Stimulated activated CD8-positive, alpha-beta memory T cell treated with anti-CD3 and anti-CD28 coated beads, Interleukin-4, amount 100 ng/mL, for 24 hours (primary cell): ENCODE measurements around the gene NOP56.
"Not testable (repeated sequence)": the region's sequence is repeated elsewhere in the genome, so short reads cannot be mapped to it uniquely, and the experiment has no call there.

Experiments used
- DNase-seq: peaks from one replicate; pipeline ENCODE4 v3.0.0-alpha.2; 2020; ENCODE audit warnings: low read depth

Gene NOP56

DNA sequence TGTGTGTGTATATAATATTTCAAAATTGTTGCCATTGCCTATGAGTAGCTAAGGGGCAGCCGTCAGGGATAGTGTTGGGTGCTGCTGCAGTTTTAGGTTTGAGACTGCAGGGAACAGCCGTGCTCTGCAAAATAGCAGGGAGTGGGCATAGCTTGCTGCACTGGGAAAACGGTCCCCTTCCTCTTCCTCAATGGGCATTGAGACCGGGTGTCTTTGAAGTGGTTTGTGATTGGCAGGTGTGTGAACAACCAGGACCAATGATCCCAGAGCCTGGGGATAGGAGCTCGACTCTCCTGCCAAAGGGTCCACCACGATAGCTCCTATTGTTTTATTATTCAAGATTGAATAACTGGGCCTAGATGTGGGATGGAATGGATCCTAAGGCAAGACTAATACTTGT, 35.1 kb downstream of the NOP56 start:
- no peak for DNase-seq

DNA sequence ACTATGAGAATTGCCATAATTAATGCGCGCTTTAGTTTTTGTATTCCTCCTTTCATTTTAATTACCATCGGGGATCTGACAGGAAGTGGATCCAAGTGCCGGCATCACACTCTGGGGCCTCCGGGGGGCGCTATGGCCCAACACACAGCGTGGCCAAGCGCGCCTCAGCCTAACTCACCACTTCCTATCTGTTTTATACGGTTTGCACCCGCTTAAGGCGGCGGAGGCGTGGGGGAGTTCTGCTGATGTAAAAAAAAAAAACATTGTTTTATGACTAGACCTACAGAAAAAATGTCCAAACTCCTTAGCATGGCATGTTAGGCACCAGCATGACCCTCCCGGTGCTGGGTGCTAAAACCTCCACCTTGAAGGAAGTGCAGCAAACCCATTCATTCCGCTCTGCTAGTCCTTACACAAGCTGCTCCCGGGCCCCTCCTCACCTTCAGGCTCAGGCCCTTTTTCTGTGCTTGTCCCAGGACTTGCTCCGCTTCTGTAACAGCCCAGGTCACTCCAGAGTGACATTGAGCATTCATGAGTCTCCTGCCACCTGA, 35.7 kb downstream of the NOP56 start:
- peak; percentile 68 for DNase-seq

DNA sequence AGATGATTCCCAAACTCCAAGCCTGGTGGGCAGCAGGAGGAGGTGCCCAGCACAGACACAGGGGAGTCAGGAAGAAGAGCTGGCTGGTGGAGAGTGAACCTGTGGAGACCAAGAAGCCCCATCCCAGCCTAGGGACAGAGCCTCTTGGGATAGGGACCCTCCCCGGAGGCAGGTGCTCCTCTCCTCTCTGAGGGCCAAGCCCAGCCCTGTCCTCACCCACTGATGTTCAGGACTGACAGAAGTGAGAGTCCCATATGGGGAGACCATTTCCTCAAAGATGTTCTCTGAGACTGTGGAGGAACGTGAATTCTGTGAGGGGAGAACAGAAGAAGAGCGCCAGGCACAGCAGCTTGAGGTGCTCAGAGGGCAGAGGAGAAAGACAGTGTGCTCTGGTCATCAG, 37.8 kb downstream of the NOP56 start:
- DNase-seq: no peak

DNA sequence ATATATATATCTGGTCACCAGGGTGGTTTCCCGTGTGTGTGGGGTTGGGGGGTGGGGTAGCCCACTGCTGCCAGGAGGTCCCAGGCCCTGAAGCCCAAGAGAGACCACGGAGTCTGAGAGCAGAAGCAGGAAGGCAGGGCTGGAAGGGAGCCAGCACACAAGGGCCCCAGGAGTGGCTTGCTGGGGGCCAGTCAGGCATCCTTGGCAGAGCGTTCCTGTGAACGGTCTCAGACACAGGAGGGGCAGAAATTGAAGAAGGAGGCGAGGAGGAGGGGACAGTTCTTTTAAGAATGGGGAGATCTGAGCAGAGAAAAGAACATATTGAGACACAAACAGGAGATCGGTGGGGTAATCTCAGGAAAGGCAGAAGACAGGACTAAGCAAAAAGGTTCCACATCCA, 38.3 kb downstream of the NOP56 start:
- no peak for DNase-seq

DNA sequence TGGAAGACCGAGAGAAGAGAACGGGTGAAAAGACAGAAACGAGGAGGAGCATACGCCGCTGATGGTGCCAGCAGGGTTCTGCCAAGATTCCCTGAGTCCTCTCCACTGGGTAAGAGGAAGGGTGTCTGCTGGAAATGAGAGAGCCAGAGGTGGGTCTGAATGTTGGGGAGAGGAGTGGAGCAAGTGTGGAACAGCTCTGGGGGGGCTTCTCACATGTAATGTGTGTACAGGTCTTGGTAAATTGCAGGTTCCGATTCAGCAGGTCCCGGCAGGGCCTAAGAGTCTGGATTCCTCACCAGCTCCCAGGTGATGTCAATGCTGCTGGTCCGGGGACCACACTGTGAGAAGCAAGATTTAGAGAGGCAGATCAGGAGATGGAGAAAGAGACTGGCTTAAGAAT, 38.7 kb downstream of the NOP56 start:
- DNase-seq: no peak

DNA sequence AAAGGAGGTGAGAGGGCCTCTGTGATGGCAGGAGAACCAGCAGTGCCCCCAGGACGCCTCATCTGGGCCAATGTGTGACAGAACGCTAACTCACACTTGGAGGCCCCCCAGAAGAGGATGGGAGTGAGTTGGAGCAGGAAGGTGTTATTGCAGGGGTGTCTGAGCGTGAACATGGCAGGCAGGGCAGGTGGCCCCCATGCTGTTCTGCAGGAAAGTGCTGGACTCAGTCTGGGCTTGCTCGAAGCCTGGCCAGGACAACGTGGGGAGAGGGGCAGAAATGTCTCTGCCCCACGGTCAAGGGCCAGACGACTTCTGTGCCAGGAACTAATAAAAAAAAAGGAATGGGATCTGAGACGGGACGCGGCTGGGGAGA, 39.2 kb downstream of the NOP56 start:
- DNase-seq: no peak

DNA sequence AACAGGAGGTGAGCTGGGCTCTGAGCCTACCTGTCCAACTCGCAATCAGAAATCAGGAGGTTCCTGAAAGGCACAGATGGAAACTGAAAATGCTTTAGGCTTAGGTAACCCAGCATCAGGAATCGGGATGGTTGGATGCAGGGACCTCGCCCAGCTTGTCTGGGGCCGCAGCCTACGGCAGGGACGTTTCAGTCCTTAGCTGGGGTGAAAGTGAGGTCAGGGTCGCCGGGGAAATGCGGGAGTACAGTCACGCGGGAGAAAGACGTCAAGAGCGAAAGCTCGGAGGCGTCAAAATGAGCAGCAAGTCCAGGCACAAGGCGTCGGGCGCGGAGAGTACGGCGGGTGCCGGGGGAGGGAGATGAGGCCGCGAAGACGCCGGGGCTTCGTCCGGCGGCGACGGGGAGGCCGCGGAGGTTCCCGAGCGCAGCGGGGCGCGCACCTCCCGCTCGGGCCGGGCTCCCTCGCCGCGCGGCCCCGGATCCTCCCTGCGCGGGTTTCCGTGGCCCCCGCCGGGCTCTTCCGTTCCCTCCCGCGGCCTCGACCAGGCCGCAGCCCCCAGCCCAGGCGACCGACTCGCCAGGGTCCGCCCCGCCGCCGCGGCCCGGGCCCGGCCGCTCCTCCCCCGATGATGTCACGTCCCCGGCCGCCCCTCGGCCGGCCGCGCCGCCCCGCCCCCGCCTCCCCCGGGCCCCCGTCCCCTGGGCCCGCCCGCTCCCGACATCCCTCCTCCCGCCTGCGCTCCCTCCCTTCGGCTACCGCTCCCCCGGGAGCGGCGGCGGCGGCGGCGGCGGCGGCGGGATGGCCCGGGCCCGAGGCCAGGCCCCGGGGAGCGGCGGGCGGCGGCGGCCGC, 39.8 kb downstream of the NOP56 start, which contains the start of gene EBF4:
Gene EBF4 (plus strand): TSS at position 745 of the 850 bp plus-strand sequence. CDS start 866 bp downstream, outside the sequence.
- DNase-seq: no peak

DNA sequence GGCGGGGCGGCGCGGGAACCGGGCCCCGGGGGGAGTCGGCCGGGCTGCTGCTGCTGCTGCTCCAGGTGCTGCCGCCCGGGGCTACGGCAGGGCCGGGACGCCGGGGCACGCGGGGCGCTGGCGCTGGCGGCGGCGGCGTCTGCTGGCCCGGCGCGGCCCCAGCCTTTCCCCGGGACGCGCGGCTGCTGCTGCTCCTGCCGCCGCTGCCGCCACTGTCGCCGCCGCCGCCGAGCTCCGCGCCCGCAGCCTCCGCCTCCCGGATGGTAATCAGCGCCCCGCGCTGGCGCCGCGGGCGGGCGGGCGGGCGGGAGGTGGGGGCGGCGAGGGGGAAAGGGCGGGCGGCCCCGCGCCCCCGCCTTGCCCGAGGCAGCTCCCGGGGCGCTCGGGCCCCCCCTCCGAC, 40.5 kb downstream of the NOP56 start:
- DNase-seq: no peak

DNA sequence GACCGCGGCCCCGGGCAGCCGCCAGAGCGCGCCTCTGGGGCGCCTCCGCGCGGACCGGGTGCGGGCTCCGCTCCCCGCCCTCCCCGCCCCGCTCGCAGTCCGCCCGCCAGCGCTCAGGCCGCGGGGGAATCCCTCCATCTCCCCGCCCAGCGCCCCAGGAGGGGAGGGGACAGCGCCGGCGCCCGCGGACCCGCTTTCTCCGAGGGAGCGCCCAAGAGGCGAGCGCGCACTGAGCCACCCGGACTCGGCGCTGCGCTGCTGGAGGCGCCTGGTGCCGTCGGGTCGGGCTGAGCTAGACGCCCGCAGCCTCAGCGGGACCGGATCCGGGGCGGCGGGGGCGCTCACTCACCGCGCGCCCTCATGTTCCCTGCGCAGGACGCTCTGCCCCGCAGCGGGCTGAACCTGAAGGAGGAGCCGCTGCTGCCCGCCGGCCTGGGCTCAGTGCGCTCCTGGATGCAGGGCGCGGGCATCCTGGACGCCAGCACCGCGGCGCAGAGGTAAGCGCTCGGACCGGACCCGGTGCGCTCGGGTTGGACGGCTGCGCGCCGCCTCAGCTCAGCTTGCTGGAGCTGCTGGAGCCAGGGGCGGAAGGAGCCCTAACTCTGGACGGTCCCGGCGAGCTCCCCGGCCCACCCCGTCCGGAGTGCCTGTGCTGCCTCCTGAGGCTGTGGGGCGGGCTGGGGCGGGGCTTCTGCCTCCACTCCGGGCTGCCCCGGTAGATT, 41.0 kb downstream of the NOP56 start:
- DNase-seq: peak; percentile 42

DNA sequence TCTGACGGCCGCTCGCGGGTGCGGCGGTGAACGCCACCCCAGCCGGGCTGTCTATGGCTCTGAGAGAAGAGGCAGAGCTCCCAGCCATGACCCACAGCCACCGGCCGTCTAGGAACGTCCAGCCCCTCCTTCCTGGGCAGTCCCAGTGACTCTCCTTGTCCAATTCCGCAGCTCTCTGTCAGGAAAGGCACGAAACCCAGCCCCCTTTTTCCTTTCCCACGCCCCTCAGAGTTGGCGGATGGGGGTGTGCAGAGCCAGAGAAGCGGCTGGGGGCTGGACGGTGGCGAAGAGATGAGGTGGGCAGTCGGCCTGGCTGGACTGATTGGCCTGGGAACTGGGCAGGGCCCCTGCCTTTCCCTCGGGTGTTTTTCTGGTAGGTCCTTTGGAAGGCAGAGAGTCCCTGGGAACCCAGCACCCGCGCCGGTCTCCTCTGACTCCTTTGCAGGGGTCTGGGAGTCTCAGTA, 41.6 kb downstream of the NOP56 start:
- DNase-seq: no peak

DNA sequence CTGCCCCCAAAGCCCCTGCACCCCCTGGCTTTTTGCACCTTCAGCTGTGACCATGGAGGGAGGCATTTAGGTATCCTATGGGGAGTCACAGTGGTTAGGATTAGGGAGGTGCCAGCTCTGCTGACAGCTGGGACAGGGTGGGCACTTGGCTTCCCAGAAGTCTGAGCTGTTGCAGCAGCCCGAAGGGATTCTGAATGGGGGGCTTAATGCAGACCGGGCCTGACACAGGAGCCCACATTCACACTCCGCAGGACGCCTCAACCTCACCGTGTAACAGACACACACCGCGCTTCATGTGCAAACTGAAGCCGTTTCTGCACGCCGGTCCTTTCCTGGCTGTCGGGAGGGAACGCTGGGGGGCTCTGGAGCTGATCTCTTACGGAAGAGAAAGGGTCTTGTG, 42.1 kb downstream of the NOP56 start:
- DNase-seq: no peak

DNA sequence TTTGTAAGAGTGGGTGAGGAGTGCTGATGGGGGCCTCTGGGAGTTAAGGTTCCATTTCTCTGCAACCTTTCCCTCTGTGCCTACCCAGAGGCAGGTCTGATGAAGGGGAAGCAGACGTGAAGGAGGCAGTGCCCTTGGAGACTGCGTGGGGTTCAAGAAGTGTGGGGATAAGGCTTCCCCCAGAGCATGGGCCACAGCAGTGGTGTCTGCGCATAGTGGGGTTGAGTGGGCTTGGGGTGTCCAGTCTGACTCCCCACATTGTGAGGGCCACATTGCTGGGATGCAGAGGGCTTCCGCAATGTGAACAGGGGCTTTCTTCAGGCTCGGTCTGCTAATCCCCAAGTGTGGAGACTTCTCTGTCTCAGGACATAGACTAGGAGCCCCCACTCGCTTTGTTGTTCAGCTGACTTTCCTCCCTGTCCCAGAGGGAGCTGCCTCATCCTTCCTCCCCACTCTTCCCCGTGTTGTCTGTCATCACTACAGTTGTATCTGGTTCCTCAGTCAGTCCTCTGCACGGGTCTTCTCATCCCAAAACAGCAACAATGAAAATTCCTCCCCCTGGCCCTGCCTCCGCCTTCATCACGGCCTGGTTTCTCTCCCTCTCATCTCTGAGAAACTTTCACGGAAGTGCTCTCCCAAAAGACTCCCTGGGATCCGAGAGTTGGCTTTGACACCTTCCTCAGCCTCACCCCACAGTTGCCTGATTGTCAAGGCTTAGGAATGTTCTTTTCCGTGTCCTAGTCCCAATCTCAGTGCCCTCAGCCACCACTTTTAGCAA, 43.0 kb downstream of the NOP56 start:
- no peak for DNase-seq

DNA sequence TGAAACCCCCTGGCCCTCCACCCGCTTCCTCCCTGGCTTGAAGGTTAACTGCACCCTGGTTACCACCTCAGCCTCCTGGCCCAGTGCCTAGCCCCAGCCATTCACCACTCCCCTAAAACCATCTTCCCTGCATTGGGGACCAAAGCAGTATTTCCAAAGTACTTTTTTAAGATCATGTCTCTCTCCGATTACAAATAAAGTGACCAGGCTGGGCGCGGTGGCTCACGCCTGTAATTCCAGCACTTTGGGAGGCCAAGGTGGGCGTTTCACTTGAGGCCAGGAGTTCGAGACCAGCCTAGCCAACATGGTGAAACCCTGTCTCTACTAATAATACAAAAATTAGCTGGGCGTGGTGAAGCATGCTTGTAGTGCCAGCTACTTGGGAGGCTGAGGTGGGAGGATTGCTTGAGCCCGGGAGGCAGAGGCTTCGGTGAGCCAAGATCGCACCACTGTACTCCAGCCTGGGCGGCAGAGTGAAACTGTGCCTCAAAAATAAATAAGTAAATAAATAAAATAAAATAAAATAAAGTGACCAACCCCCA, 43.6 kb downstream of the NOP56 start:
- not testable (repeated sequence) for DNase-seq

DNA sequence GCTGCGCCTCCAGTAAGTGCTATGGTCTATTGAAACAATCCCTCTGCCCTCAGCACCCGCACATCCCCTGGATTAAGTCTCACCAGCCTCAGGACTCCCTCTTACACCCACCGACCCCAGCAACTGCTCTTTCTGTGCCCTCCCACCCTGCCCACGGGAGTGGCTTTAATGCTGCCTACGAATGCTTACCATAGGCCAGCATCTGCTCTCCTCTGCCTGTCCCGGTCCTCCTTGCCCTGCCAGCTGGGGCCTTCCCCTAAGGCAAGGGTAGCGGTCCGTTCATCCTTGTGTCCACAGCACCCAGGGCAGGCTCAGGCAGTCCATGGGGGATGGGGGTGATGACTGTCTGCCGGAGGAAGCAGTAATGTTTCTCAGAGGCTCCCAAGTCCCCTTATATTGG, 44.2 kb downstream of the NOP56 start:
- no peak for DNase-seq

DNA sequence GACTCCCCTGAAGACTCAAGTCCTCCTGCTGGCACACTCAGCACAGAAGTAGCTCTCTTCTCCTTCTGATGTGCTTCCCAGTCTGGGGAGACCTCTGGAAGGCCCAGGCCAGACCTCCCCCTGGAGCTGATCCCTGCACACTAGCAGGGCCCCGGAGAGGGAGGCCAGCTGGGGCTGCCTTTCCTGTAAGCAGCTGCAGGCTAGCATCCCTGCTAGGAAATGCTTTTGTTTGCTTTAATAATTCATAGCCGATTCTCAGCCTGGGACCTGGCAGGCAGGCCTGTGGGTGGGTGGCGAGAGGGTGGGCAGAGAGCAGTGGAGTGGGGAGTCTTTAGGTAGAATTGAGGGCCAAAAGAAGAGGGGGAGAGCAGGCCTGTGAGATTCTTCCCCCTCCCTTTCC, 45.3 kb downstream of the NOP56 start:
- DNase-seq: no peak

DNA sequence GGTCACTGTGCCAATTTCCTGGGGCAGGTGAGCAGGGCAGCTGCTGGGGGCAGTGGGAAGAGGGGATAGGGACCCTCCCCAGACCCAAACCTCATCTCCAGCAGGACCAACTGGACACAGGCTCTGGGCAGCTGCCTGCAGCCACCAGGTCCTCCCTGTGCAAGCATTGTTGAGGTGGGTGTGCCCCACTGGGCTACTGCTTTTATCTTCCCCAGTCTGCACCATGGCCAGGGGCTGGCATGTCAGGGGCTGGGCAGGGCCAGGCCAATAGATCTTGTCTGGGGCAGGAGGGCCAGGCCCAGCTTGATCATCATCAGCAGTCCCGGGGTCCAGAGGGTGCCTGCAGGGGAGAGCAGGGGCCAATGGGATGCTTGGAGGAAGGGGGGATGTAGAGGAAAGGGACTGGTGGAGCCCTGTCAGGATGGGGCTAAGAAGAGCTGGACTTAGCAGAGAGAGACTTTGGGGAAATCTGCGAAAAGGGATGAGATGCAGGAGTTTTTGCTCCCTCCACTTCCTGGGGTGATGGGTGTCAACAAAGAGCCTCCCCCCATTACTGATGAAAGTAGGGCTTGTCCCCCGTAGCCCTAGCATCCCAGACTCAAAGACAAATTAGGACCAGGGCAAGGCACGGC, 45.9 kb downstream of the NOP56 start:
- no peak for DNase-seq

DNA sequence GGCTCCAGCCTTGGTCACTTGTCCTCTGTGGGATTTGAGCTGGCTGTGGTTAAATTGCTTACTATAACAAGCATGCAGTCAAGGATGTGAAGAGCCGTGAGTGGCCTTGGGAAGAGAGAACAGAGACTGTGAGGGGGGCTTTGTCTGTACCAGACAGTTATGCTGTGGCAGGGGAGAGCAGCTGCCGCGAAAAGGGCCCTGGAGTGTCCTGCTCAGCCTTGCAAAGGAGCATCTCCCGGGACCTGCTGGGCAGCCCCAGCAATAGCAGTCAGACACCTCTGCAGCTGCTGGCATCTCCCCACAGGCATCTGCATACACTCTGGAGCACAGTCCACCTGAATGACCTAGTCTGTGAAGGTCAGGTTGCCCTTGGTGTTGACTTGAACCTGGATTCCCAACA, 46.5 kb downstream of the NOP56 start:
- DNase-seq: no peak

DNA sequence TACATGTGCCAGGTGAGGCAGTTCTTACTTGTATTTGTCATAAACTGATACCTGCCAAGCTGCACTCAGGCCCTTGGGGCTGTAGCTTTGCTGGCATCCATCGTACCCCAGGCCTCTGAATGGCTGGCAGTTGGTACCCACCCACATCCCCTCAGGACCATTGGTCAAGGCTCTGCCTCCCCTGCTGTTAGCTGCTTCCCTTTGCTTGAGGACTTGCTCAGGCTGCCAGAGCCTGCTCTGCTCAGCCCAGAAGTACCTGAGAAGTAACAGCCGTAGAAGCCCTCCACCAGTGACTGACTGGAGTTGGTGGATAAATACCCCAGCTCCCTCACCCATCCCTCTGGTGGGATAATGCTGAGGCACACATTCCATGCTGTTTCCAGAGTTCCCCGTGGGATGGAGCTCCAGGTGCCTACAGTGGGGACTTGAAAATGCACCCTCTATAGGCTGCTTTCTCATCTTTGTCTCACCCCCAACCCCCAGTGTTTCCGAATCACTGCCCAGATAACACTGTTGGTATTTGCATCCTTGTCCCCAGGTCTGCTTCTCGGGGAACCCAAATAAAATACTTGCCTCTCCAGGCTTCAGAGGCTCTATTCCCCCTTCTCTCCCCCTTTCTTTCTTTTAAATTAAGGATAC, 47.5 kb downstream of the NOP56 start:
- no peak for DNase-seq

DNA sequence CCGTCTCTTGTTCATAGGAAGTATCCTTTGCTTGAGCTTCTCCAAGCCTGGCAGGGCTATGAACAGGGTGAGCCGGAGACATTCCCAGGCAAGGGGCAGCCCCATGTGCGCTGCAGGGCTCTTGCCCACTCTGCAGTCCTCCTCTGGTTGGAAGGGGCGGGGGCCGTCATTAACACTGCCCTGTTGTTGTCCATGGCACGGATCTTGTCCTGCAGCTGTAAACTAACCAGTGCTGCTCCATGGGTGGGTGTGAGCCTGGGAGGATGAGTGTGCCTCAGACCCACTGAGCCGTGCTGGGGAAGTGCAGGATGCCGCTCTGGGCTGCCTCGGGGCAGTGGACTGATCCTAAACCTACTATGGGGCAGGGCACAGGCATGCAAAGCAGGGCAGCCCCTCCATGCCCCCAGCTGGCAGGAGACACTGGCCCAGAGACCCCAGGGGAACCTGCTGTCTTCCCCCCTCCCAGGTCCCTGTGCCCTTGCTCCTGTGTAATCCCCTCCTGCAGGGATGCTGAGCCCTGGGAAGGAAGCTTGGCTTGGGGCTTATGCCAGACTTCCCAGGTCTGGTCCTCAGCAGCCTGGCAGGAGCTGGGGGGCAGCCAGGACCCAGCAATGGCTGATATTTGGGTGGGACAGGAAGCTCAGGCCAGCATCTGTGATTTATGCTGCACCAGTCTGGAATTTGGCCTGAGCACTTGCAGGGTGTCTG, 48.6 kb downstream of the NOP56 start:
- no peak for DNase-seq

DNA sequence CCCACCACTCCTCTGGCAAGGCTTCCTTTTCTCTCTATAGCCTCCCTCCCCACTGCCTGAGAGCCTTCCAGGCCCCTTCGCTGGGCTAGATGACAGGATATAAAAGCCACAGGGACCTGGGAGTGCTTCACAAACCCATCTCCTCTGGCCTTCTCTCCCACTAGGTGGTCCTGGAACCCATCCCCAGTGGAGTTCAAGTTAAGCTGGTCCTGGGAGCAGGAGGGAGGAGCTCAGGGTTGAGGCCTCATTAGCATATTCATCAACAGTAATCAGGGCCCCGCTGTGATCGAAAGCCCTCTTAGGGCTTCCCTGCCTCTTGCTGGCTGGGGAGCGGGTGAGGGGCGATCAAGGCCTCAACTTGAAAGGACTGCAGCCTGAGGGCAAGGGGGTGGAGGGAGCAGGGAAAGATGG, 49.2 kb downstream of the NOP56 start:
- DNase-seq: no peak
